Neural progenitor cell (in vitro differentiated cells): ENCODE results near the gene SYMPK. TPM values are rescaled to one million over a fixed set of nuclear protein-coding genes. Genes with fewer than 3 reads are reported as not detected.

Experiments
- DNase-seq: peaks from one replicate; pipeline ENCODE4 v3.0.0-alpha.2; 2016; ENCODE audit warnings: low spot score
- H2AFZ ChIP-seq: fragments of 200-600 bp; sonication (generic); replicated peaks from 2 replicates; pipeline ENCODE4 v1.6.1; 2016; ENCODE audit warnings: antibody characterized with exemption
- H3F3A ChIP-seq: fragments of 200-600 bp; sonication (generic); 2 replicates; pipeline ENCODE4 v1.6.1; 2016; ENCODE audit warnings: antibody characterized with exemption, low read depth
- H3K27ac ChIP-seq: fragments of 200-600 bp; sonication (generic); 2 replicates; pipeline ENCODE4 v1.5.1; 2016; ENCODE audit warnings: mild to moderate bottlenecking
- H3K27me3 ChIP-seq: fragments of 200-600 bp; sonication (generic); 2 replicates; pipeline ENCODE4 v1.6.1; 2016; ENCODE audit warnings: mild to moderate bottlenecking, moderate library complexity
- H3K36me3 ChIP-seq: fragments of 200-600 bp; sonication (generic); 2 replicates; pipeline ENCODE4 v1.5.1; 2016
- H3K4me1 ChIP-seq: fragments of 200-600 bp; sonication (generic); 2 replicates; pipeline ENCODE4 v1.6.1; 2016; ENCODE audit warnings: mixed run types
- H3K4me2 ChIP-seq: fragments of 200-600 bp; sonication (generic); 2 replicates; pipeline ENCODE4 v1.6.1; 2016
- H3K4me3 ChIP-seq: fragments of 200-600 bp; sonication (generic); 2 replicates; pipeline ENCODE4 v1.5.1; 2016
- H3K79me2 ChIP-seq: fragments of 200-600 bp; sonication (generic); 2 replicates; pipeline ENCODE4 v1.6.1; 2016; ENCODE audit warnings: low read depth
- H3K9ac ChIP-seq: fragments of 200-600 bp; sonication (generic); 2 replicates; pipeline ENCODE4 v1.6.1; 2016
- H3K9me3 ChIP-seq: fragments of 200-600 bp; sonication (generic); 2 replicates; pipeline ENCODE4 v1.5.1; 2016; ENCODE audit warnings: low read depth
- H4K20me1 ChIP-seq: fragments of 200-600 bp; sonication (generic); 2 replicates; pipeline ENCODE4 v1.6.1; 2016; ENCODE audit warnings: low read depth
- H3K27ac Mint-ChIP-seq: 3 replicates; pipeline ENCODE4 v1.8.0; 2021; ENCODE audit warnings: mixed read lengths
- H3K27me3 Mint-ChIP-seq: 2 replicates; pipeline ENCODE4 v1.8.0; 2022; ENCODE audit warnings: low read depth, mild to moderate bottlenecking, inconsistent platforms, moderate library complexity, mixed read lengths; ENCODE audit not compliant: insufficient read depth
- H3K36me3 Mint-ChIP-seq: 3 replicates; pipeline ENCODE4 v1.8.0; 2021; ENCODE audit warnings: mixed read lengths
- H3K4me1 Mint-ChIP-seq: 3 replicates; pipeline ENCODE4 v1.8.0; 2021; ENCODE audit warnings: mixed read lengths
- H3K4me3 Mint-ChIP-seq: 3 replicates; pipeline ENCODE4 v1.8.0; 2021; ENCODE audit warnings: mild to moderate bottlenecking, moderate library complexity, mixed read lengths
- H3K9me3 Mint-ChIP-seq: 3 replicates; pipeline ENCODE4 v1.8.0; 2020; ENCODE audit warnings: mixed read lengths
- EZH2 ChIP-seq: fragments of 200-600 bp; sonication (generic); IDR thresholded peaks from 2 replicates; pipeline ENCODE4 v1.6.1; 2017; ENCODE audit warnings: antibody characterized with exemption, mild to moderate bottlenecking, moderate library complexity
- EZH2phosphoT487 ChIP-seq: fragments of 200-600 bp; sonication (generic); IDR thresholded peaks from 2 replicates; pipeline ENCODE4 v1.6.1; 2017; ENCODE audit warnings: antibody characterized with exemption
- total RNA-seq: library from RNA; depleted of rRNA; stranded (reverse); fragments of >200 nt; gene quantifications from 2 replicates; pipeline ENCODE4 v1.2.3, GENCODE V29; 2015; ENCODE audit warnings: low replicate concordance
- TF ChIP-seq, protein P1 (sequence below): fragments of 200-600 bp; sonication (generic); IDR thresholded peaks from 2 replicates; pipeline ENCODE4 v1.5.1; 2017; ENCODE audit warnings: antibody characterized with exemption, mild to moderate bottlenecking

The SYMPK gene
- total RNA-seq, 1 donor from 2014 or later = 38.3 TPM

DNA sequence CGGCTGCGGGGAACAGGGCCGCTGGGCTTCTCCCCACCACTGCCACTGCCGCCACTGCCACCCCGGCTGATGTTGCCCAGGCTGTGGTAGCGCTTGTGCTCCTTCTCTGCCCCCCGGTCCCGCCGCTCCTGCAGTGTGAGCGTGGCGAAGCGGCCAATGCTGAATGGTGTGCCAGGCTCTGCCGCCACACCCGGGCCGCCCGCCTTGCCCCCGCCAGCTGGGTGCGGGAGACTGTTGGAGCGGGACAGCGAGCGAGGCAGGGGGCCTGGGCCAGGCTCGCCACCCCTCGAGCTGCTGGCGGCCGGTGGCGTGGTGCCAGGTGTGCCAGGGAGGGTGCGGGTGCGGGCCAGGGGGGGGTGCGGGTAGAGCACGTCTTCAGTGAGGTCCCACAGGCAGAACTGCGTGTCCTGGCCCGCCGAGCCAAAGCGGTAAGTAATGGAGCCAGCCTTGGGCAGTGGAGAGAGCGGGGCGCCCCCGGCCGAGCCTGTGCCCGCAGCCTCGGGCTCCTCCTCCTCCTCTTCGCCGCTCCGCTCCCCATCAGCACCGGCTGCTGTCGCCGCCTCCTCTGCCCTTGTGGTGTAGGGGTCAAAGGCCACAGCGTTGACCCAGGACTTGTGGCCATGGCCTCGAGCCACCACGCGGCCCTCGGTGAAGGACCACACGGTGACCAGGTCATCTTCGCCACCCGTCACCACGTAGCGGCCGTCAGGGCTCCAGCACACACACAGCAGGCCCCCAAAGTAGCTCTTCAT, 77.0 kb downstream of the SYMPK start:
- TF ChIP-seq EZH2 (no peak), EZH2phosphoT487 (no peak)
- TF ChIP-seq, protein P1, sequence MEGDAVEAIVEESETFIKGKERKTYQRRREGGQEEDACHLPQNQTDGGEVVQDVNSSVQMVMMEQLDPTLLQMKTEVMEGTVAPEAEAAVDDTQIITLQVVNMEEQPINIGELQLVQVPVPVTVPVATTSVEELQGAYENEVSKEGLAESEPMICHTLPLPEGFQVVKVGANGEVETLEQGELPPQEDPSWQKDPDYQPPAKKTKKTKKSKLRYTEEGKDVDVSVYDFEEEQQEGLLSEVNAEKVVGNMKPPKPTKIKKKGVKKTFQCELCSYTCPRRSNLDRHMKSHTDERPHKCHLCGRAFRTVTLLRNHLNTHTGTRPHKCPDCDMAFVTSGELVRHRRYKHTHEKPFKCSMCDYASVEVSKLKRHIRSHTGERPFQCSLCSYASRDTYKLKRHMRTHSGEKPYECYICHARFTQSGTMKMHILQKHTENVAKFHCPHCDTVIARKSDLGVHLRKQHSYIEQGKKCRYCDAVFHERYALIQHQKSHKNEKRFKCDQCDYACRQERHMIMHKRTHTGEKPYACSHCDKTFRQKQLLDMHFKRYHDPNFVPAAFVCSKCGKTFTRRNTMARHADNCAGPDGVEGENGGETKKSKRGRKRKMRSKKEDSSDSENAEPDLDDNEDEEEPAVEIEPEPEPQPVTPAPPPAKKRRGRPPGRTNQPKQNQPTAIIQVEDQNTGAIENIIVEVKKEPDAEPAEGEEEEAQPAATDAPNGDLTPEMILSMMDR = no peak
- H2AFZ ChIP-seq = no peak overlapping the region
- no peaks in the 10 kb centered on the region for H3K27me3 ChIP-seq
- no peak overlapping the region for H3K27ac ChIP-seq
- no peaks in the 10 kb centered on the region for H3K36me3 ChIP-seq
- Mint-ChIP-seq H3K4me3 (no peak overlapping the region), H3K27ac (no peak overlapping the region), H3K36me3 (peaks cover 19% of the 10 kb centered on the region), H3K27me3 (peaks cover 6% of the 10 kb centered on the region), H3K4me1 (peaks cover 19% of the 10 kb centered on the region), H3K9me3 (no peaks in the 10 kb centered on the region)
- no peak overlapping the region for H3K9ac ChIP-seq
- peaks cover 8% of the 10 kb centered on the region for H3F3A ChIP-seq
- no peak overlapping the region for H3K4me2 ChIP-seq
- no peak for DNase-seq
- H4K20me1 ChIP-seq = peaks cover 58% of the 10 kb centered on the region
- no peak overlapping the region for H3K4me3 ChIP-seq
- H3K79me2 ChIP-seq = peaks cover 15% of the 10 kb centered on the region
- H3K9me3 ChIP-seq = no peaks in the 10 kb centered on the region
- peaks cover 17% of the 10 kb centered on the region for H3K4me1 ChIP-seq

GRCh38 chr19:45785097-45785496, 77.8 kb downstream of the SYMPK start:
- Histone ChIP-seq H3K79me2 (peaks cover 7% of the 10 kb centered on the region), H3K4me1 (peaks cover 20% of the 10 kb centered on the region), H3K9ac (no peak overlapping the region), H2AFZ (no peak overlapping the region), H3K9me3 (no peaks in the 10 kb centered on the region), H3K4me3 (no peak overlapping the region), H4K20me1 (peaks cover 66% of the 10 kb centered on the region), H3K27me3 (peaks cover under 1% of the 10 kb centered on the region), H3F3A (peaks cover 16% of the 10 kb centered on the region), H3K4me2 (no peak overlapping the region), H3K36me3 (no peaks in the 10 kb centered on the region), H3K27ac (no peak overlapping the region)
- Mint-ChIP-seq H3K9me3 (no peaks in the 10 kb centered on the region), H3K27me3 (peaks cover 6% of the 10 kb centered on the region), H3K27ac (no peak overlapping the region), H3K4me3 (no peak overlapping the region), H3K36me3 (peaks cover 19% of the 10 kb centered on the region), H3K4me1 (peaks cover 18% of the 10 kb centered on the region)
- TF ChIP-seq EZH2 = no peak
- TF ChIP-seq, protein P1 = no peak
- no peak for TF ChIP-seq EZH2phosphoT487
- DNase-seq = no peak

- Mint-ChIP-seq H3K9me3 (no peaks in the 10 kb centered on the region), H3K36me3 (peaks cover 19% of the 10 kb centered on the region), H3K27ac (no peak overlapping the region), H3K27me3 (peaks cover 10% of the 10 kb centered on the region), H3K4me3 (no peak overlapping the region), H3K4me1 (peaks cover 22% of the 10 kb centered on the region)
- no peak overlapping the region for H3K27ac ChIP-seq
- H4K20me1 ChIP-seq = peaks cover 73% of the 10 kb centered on the region
- peaks cover 24% of the 10 kb centered on the region for H3K4me1 ChIP-seq
- no peak for TF ChIP-seq EZH2
- TF ChIP-seq EZH2phosphoT487 = no peak
- TF ChIP-seq, protein P1 = no peak
- H3K9ac ChIP-seq = no peak overlapping the region
- peaks cover 5% of the 10 kb centered on the region for H3K27me3 ChIP-seq
- H3K79me2 ChIP-seq = no peaks in the 10 kb centered on the region
- H3K4me3 ChIP-seq = no peak overlapping the region
- H2AFZ ChIP-seq = no peak overlapping the region
- peaks cover 18% of the 10 kb centered on the region for H3F3A ChIP-seq
- no peaks in the 10 kb centered on the region for H3K36me3 ChIP-seq
- H3K9me3 ChIP-seq = no peaks in the 10 kb centered on the region
- no peak overlapping the region for H3K4me2 ChIP-seq
- DNase-seq = no peak
Measured at GRCh38 chr19:45784096-45784495, 78.9 kb downstream of the SYMPK start.
